Upper lobe of left lung (tissue), 4 donors: ENCODE measurements around the gene TMEM236.

ENCODE experiments used
- CTCF ChIP-seq, 6 experiments: fragments of 450-650 bp in 4 of 6; fragments of 200-600 bp in 2 of 6; sonication (generic) in 2 of 6; IDR thresholded peaks; one replicate each; pipeline ENCODE4 v1.5.1; 2016 to 2019; ENCODE audit warnings: antibody characterized with exemption in 6 of 6
- EP300 ChIP-seq, 4 donors: sonication (generic); formaldehyde crosslinking; IDR thresholded peaks; one replicate each; pipeline ENCODE4 v1.5.1; 2017; ENCODE audit warnings: antibody characterized with exemption in 4 of 4, control low read depth in 2 of 4
- POLR2A ChIP-seq, 4 donors: fragments of 450-650 bp; IDR thresholded peaks; one replicate each; pipeline ENCODE4 v1.5.1; 2016 to 2017; ENCODE audit warnings: antibody characterized with exemption in 4 of 4, mild to moderate bottlenecking in 2 of 4

GRCh38 chr10:17781856-17782255 is 29.9 kb downstream of the TMEM236 start:
- no peak for TF ChIP-seq POLR2A (IDR thresholded peaks at IDR 0.05)
- no peak for TF ChIP-seq CTCF (IDR thresholded peaks at IDR 0.05)
- TF ChIP-seq EP300 (IDR thresholded peaks at IDR 0.05) = no peak
